ENCODE results near the gene ZC3H11A.
"Not testable (repeated sequence)": the region's sequence is repeated elsewhere in the genome, so short reads cannot be mapped to it uniquely, and the experiment has no call there.

The ZC3H11A gene

DNA sequence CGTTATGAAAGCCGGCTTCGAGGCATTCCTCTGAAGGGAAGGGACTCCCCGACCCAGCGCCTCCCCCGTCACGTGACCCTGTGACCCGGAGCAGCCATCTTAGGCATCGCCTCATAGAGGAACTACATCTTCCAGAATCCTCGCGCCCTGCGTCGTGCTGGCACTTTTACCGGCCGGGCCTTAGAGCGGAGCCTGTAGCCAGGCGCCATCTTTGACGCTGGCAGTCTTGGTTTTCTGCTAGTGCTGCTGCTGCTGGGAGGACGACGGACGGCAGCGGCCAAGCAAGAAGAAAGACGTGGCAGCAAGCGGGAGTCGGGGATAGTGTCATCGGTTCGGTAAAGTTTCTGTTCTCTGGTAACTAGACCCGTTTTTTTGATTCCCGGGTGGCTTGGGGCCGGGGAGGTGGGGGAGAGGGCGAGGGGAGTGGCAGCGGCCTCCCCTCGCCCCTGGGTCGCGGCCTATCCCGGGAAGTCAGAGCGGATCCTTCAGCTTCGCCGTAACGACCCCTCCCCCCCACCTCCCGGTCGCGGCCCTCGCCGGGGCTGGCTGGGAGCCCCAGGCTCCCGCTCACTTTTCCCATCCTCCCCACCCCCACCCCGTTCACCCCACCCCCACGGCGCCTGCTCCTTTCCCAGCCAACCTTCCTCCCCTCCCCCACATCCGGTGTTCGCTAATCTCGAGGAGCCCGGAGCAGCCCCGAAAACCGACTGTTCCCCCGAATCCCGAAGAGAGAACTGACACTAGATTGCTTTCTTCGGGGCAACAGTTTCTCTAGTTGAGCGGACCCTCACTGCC lies at the start of gene ZC3H11A, which contains the start of gene ZBED6:
Gene ZC3H11A, plus strand, starts transcription at position 183 of the 795 bp plus-strand sequence. CDS start 21,448 bp downstream, outside the sequence.
Gene ZBED6, plus strand, starts transcription at position 183 of the 795 bp plus-strand sequence. CDS start 1,900 bp downstream, outside the sequence.
- peak within 1 kb of the TSS; percentile 78 for H3K4me3 ChIP-seq (ENCODE audit: control insufficient read depth, low read depth, low read length)
- no peak for TF ChIP-seq CTCF (conservative IDR thresholded peaks at IDR 0.05; ENCODE audit: control insufficient read depth, insufficient read depth, low read depth, low read length)
- peak; percentile 98 for DNase-seq (ENCODE audit: low read depth)

- no peak overlapping the region for H3K4me3 ChIP-seq (ENCODE audit: control insufficient read depth, low read depth, low read length)
- no peak for DNase-seq (ENCODE audit: low read depth)
These were observed 49.1 kb upstream of the ZC3H11A start for GRCh38 chr1:203746281-203746680.

GRCh38 chr1:203751051-203751450 lies 44.4 kb upstream of the ZC3H11A start:
- no peak for DNase-seq (ENCODE audit: low read depth)
- H3K4me3 ChIP-seq (ENCODE audit: control insufficient read depth, low read depth, low read length) = no peak overlapping the region
- TF ChIP-seq CTCF (conservative IDR thresholded peaks at IDR 0.05; ENCODE audit: control insufficient read depth, insufficient read depth, low read depth, low read length) = no peak

More at GRCh38 chr1:203746281-203746680, 49.1 kb upstream of the ZC3H11A start:
- no peak for TF ChIP-seq CTCF (conservative IDR thresholded peaks at IDR 0.05; ENCODE audit: control insufficient read depth, insufficient read depth, low read depth, low read length)

DNA sequence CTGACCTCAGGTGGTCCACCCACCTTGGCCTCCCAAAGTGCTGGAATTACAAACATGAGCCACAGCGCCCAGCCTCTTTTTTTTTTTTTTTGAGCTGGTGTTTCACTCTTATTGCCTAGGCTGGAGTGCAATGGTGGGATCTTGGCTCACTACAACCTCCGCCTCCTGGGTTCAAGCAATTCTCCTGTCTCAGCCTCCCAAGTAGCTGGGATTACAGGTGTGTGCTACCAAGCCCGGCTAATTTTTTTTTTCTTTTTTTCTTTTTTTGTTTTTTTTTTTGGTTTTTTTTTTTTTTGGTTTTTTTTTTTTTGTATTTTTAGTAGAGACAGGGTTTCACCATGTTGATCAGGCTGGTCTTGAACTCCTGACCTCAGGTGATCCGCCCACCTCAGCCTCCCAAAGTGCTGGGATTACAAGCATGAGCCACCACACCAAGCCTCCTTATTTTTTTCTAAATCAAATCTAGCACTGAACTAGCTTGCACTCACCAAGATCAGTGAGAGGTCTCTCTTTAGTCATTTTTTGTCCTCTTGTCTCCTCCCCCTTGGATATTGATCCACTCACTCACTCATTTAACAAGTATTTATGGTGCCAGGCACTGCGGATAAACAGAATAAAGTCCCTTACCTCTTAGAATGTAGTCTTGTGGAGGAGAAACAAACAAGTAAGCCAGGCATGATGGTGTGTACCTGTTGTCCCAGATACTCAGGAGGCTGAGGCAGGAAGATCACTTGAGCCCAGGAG lies 43.6 kb upstream of the ZC3H11A start:
- DNase-seq (ENCODE audit: low read depth); H3K4me3 ChIP-seq (ENCODE audit: control insufficient read depth, low read depth, low read length): not testable (repeated sequence)

- TF ChIP-seq CTCF (conservative IDR thresholded peaks at IDR 0.05; ENCODE audit: control insufficient read depth, insufficient read depth, low read depth, low read length) = no peak
- DNase-seq (ENCODE audit: low read depth) = no peak
- H3K4me3 ChIP-seq (ENCODE audit: control insufficient read depth, low read depth, low read length) = no peak overlapping the region
These were observed 41.0 kb upstream of the ZC3H11A start for GRCh38 chr1:203754455-203754864.

- TF ChIP-seq CTCF (conservative IDR thresholded peaks at IDR 0.05; ENCODE audit: control insufficient read depth, insufficient read depth, low read depth, low read length) = no peak
- no peak overlapping the region for H3K4me3 ChIP-seq (ENCODE audit: control insufficient read depth, low read depth, low read length)
- DNase-seq (ENCODE audit: low read depth) = no peak
These were observed 39.4 kb upstream of the ZC3H11A start for GRCh38 chr1:203756036-203756435.

- DNase-seq (ENCODE audit: low read depth); H3K4me3 ChIP-seq (ENCODE audit: control insufficient read depth, low read depth, low read length): not testable (repeated sequence)
These were observed 36.7 kb upstream of the ZC3H11A start for GRCh38 chr1:203758749-203759148.
